T-cell (primary cell): ENCODE results near the gene ST8SIA1. TPM values are rescaled to one million over a fixed set of nuclear protein-coding genes. Genes with fewer than 3 reads are reported as not detected.

ENCODE experiments used
- ATAC-seq, 4 experiments: fragments of 200-7000 bp in 3 of 4; fragments of 150-1000 bp in 1 of 4; cut with Tn5 transposase; replicated peaks in 1 of 4; 1 replicate in 3 of 4; 2 replicates in 1 of 4; pipeline ENCODE4 v1.10.0; 2021; ENCODE audit warnings: moderate library complexity in 3 of 4, mild to moderate bottlenecking in 2 of 4, moderate number of reproducible peaks in 1 of 4
- CTCF ChIA-PET, 2 donors: fragments of 300-600 bp; sonication (Branson Sonifier 250); formaldehyde crosslinking; loops; one replicate each; lab custom pipeline; 2022; ENCODE audit warnings: antibody characterized with exemption in 2 of 2; lab: Charles Lee
- POLR2A ChIA-PET, 2 donors: fragments of 300-600 bp; sonication (Branson Sonifier 250); formaldehyde crosslinking; loops; one replicate each; lab custom pipeline; 2022; ENCODE audit warnings: antibody characterized with exemption in 2 of 2; lab: Charles Lee
- DNase-seq, 35 experiments: peaks; one replicate each; pipeline versions ENCODE4 v3.0.0 to v3.0.0-alpha.2; 2013 to 2023
- H3K27ac ChIP-seq: one replicate; pipeline ENCODE4 v1.5.1; 2013; ENCODE audit warnings: low read length
- H3K27me3 ChIP-seq, 2 experiments: replicated peaks in 1 of 2; 1 replicate in 1 of 2; 2 replicates in 1 of 2; pipeline versions ENCODE4 v1.6.1 to v1.7.0; 2013; ENCODE audit warnings: low read length in 1 of 2, mixed read lengths in 1 of 2; ENCODE audit not compliant: control insufficient read depth in 2 of 2, insufficient read depth in 2 of 2; ENCODE audit errors: extremely low read depth in 1 of 2
- H3K36me3 ChIP-seq, 2 donors: 1 replicate in 1 of 2; 2 replicates in 1 of 2; pipeline versions ENCODE4 v1.6.1 to v1.7.0; 2013; ENCODE audit warnings: low read length in 1 of 2; ENCODE audit not compliant: control insufficient read depth in 2 of 2, insufficient read depth in 1 of 2; ENCODE audit errors: extremely low read depth in 1 of 2
- H3K4me1 ChIP-seq, 2 experiments: 1 replicate in 1 of 2; 2 replicates in 1 of 2; pipeline versions ENCODE4 v1.6.1 to v1.7.0; 2013; ENCODE audit warnings: low read length in 2 of 2, mixed read lengths in 1 of 2; ENCODE audit not compliant: insufficient read depth in 2 of 2, control insufficient read depth in 1 of 2; ENCODE audit errors: extremely low read depth in 1 of 2
- H3K4me3 ChIP-seq, 2 donors: 1 replicate in 1 of 2; 2 replicates in 1 of 2; pipeline versions ENCODE4 v1.5.1 to v1.7.0; 2013; ENCODE audit warnings: mild to moderate bottlenecking in 2 of 2, low read length in 1 of 2, moderate library complexity in 1 of 2; ENCODE audit not compliant: control insufficient read depth in 1 of 2; ENCODE audit errors: extremely low read depth in 1 of 2
- H3K9me3 ChIP-seq: 2 replicates; pipeline ENCODE4 v1.7.0; 2013
- H3K27ac Mint-ChIP-seq, 2 donors: one replicate each; pipeline ENCODE4 v1.8.0; 2020 to 2021; ENCODE audit warnings: mild to moderate bottlenecking in 2 of 2, mixed read lengths in 2 of 2
- H3K27me3 Mint-ChIP-seq, 2 donors: one replicate each; pipeline ENCODE4 v1.8.0; 2021 to 2022; ENCODE audit warnings: mixed read lengths in 2 of 2
- H3K36me3 Mint-ChIP-seq: one replicate; pipeline ENCODE4 v1.8.0; 2021; ENCODE audit warnings: mixed read lengths
- H3K4me1 Mint-ChIP-seq, 3 donors: one replicate each; pipeline ENCODE4 v1.8.0; 2020 to 2022; ENCODE audit warnings: mixed read lengths in 3 of 3, mild to moderate bottlenecking in 1 of 3
- H3K4me3 Mint-ChIP-seq, 3 donors: one replicate each; pipeline ENCODE4 v1.8.0; 2020 to 2022; ENCODE audit warnings: mild to moderate bottlenecking in 3 of 3, mixed read lengths in 3 of 3, moderate library complexity in 3 of 3
- H3K9me3 Mint-ChIP-seq, 3 donors: one replicate each; pipeline ENCODE4 v1.8.0; 2020 to 2022; ENCODE audit warnings: mixed read lengths in 3 of 3
- WGBS: methylation state at CpG from one replicate; pipeline ENCODE4 v1.1.5; 2013; ENCODE audit warnings: missing lambda C conversion rate; ENCODE audit not compliant: insufficient coverage; 5-methylcytosine and 5-hydroxymethylcytosine counted together
- total RNA-seq, 35 experiments: library from RNA in 6 of 35; stranded (reverse) in 6 of 35; fragments of 120-200 nt in 1 of 35; gene quantifications; one replicate each; pipeline versions ENCODE4 v1.2.1 to v1.2.4 and lab custom pipeline; 2013 to 2026

ST8SIA1 gene
- total RNA-seq, 5 donors from 2014 or later (not counting 1 experiment from before 2014, with no cell fraction given): 10.8 to 19.8 (median 15.2) TPM

DNA sequence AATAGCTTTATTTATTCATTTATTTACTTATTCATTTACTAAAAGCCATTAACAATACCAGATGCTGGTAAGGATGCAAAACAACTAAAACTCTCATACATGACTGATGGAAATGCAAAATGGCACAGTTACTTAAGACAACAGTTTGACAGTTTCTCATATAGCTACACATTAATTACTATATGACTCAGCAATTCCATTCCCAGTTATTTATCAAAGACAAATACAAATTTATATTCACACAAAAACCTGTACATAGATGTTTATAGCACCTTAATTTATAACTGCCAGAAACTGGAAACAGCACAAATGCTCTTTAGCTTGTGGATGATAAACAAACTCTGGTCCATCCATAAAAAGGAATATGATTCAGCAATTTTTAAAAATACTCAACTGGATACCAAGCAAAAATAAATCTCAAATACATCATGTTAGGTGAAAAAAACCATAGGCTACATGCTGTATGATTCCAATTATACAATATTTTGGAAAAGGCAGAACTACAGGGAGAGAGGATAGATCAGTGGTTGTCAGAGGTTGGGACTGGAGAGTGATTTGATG is 37.9 kb upstream of the ST8SIA1 start:
- Mint-ChIP-seq H3K4me3 (no peak overlapping the region), H3K27ac (peak overlapping the region in 1 of 2 donors; percentile 11), H3K27me3 (no peaks in the 10 kb centered on the region), H3K36me3 (peaks cover 11% of the 10 kb centered on the region), H3K9me3 (peaks cover 12 to 22% (median 14%) of the 10 kb centered on the region in 3 donors), H3K4me1 (peaks cover 5 to 12% (median 10%) of the 10 kb centered on the region in 3 donors)
- Histone ChIP-seq H3K27ac (no peak overlapping the region), H3K36me3 (no peaks in the 10 kb centered on the region), H3K27me3 (no peaks in the 10 kb centered on the region), H3K9me3 (no peaks in the 10 kb centered on the region), H3K4me1 (peaks cover 0 to 2% of the 10 kb centered on the region in 2 experiments), H3K4me3 (no peak overlapping the region)
- no peak for DNase-seq
- POLR2A ChIA-PET: interaction anchor here in 1 of 2 donors (0.6 kb wide), 1 partner anchor 358 kb away, joined by 4 read pairs; no protein-coding TSS in a partner anchor
- CTCF ChIA-PET: interaction anchor here in 1 of 2 donors (0.6 kb wide), 1 partner anchor 185 kb away, joined by 3 read pairs; no protein-coding TSS in a partner anchor
- ATAC-seq: no peak

DNA sequence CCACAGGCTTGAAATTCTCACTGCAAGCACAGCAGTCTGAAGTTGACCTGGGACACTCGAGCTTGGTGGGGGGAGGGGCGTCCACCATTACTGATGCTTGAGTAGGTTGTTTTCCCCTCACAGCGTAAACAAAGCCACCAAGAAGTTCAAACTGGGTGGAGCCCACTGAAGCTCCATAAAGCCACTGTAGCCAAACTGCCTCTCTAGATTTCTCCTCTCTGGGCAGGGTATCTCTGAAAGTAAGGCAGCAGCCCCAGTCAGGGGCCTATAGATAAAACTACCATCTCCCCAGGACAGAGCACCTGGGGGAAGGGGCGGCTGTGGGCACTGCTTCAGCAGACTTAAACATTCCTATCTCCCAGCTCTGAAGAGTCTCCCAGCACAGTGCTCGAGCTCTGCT is 31.7 kb upstream of the ST8SIA1 start:
- CTCF ChIA-PET: no interaction called here
- H3K4me1 ChIP-seq: no peaks in the 10 kb centered on the region
- Mint-ChIP-seq H3K4me1 (no peaks in the 10 kb centered on the region), H3K36me3 (peaks cover 14% of the 10 kb centered on the region), H3K9me3 (peaks cover 16 to 31% (median 18%) of the 10 kb centered on the region in 3 donors), H3K4me3 (no peak overlapping the region), H3K27ac (no peak overlapping the region), H3K27me3 (no peaks in the 10 kb centered on the region)
- ATAC-seq (no peak), DNase-seq (no peak)
- H3K27ac ChIP-seq: no peak overlapping the region
- POLR2A ChIA-PET: no interaction called here
- peaks cover 0 to 2% of the 10 kb centered on the region in 2 experiments for H3K27me3 ChIP-seq
- 82% methylated on average over 1 of the region's 5 CpGs for WGBS
- no peak overlapping the region for H3K4me3 ChIP-seq
- no peaks in the 10 kb centered on the region for H3K9me3 ChIP-seq
- no peaks in the 10 kb centered on the region for H3K36me3 ChIP-seq

DNA sequence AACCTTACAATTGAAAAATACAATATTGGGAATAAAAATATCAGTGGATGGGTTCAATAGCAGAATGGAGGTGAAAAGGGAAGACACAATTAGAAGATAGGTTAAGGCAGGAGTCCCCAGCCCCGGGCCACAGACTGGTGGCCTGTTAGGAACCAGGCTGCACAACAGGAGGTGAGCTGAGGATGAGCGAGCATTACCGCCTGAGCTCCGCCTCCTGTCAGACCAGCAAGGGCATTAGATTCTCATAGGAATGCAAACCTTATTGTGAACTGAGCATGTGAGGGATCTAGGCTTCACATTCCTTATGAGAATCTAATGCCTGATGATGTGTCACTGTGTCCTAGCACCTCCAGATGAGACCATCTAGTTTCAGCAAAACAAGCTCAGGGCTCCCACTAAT is 27.3 kb upstream of the ST8SIA1 start:
- Mint-ChIP-seq H3K27ac (no peak overlapping the region), H3K9me3 (peaks cover 0 to 3% (median 0%) of the 10 kb centered on the region in 3 donors), H3K4me1 (no peaks in the 10 kb centered on the region), H3K4me3 (no peak overlapping the region), H3K27me3 (peaks cover 0 to 4% of the 10 kb centered on the region in 2 donors), H3K36me3 (no peaks in the 10 kb centered on the region)
- H3K9me3 ChIP-seq: no peaks in the 10 kb centered on the region
- no peak overlapping the region for H3K27ac ChIP-seq
- peaks cover 0 to 2% of the 10 kb centered on the region in 2 experiments for H3K27me3 ChIP-seq
- H3K4me1 ChIP-seq: no peaks in the 10 kb centered on the region
- ChIA-PET POLR2A (no interaction called here), CTCF (no interaction called here)
- DNase-seq (no peak), ATAC-seq (no peak)
- H3K4me3 ChIP-seq: no peak overlapping the region
- 100% methylated on average over 1 of the region's 4 CpGs for WGBS
- no peaks in the 10 kb centered on the region for H3K36me3 ChIP-seq

DNA sequence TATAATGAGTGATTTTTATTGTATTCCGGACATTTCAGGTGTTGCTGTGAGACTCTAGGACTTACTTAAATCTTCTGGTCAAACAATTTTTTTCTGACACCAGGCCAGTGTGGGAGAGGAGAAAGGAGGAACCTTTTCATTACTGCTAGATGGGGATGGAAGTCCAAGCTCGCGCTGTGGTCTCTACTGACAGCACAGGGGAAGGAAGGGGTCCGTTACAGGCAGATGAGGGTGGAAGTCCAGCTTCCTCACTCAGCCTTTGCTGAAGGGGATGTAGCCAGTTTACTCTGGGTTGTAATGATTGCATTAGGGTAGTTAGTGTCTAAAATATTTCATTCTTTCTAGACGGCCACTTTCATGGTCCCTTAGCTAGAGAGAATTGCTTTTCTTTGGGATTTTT is 26.3 kb upstream of the ST8SIA1 start:
- 83% methylated on average over 3 of the region's 5 CpGs for WGBS
- Histone ChIP-seq H3K9me3 (no peaks in the 10 kb centered on the region), H3K36me3 (no peaks in the 10 kb centered on the region), H3K4me1 (no peaks in the 10 kb centered on the region), H3K27me3 (no peaks in the 10 kb centered on the region), H3K4me3 (no peak overlapping the region), H3K27ac (no peak overlapping the region)
- H3K9me3 Mint-ChIP-seq: no peaks in the 10 kb centered on the region
- CTCF ChIA-PET: no interaction called here
- H3K4me1 Mint-ChIP-seq: no peaks in the 10 kb centered on the region
- no peak overlapping the region for H3K4me3 Mint-ChIP-seq
- ATAC-seq: no peak
- H3K36me3 Mint-ChIP-seq: no peaks in the 10 kb centered on the region
- H3K27ac Mint-ChIP-seq: no peak overlapping the region
- POLR2A ChIA-PET: no interaction called here
- peaks cover 0 to 4% of the 10 kb centered on the region in 2 donors for H3K27me3 Mint-ChIP-seq
- no peak for DNase-seq

DNA sequence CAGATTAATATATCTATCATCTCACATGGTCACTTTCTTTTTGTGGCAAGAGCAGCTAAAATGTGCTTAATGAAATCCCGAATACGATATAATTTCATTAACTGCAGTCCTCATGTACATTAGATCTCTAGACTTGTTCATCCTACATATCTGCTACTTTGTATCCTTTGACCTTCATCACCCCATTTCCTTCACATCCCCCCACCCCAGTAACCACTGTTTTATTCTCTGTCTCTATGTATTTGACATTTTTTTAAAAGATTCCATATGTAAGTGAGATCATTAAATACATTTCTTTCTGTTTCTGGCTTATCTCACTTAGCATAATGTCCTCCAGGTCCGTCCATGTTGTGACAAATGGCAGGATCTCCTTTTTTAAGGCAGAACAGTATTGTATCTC is 23.0 kb upstream of the ST8SIA1 start:
- Mint-ChIP-seq H3K36me3 (no peaks in the 10 kb centered on the region), H3K4me3 (no peak overlapping the region), H3K4me1 (no peaks in the 10 kb centered on the region), H3K9me3 (no peaks in the 10 kb centered on the region), H3K27ac (no peak overlapping the region), H3K27me3 (peaks cover 0 to 4% of the 10 kb centered on the region in 2 donors)
- CTCF ChIA-PET: no interaction called here
- DNase-seq (no peak), ATAC-seq (no peak)
- Histone ChIP-seq H3K9me3 (no peaks in the 10 kb centered on the region), H3K4me1 (no peaks in the 10 kb centered on the region), H3K36me3 (no peaks in the 10 kb centered on the region), H3K4me3 (no peak overlapping the region), H3K27ac (no peak overlapping the region), H3K27me3 (no peaks in the 10 kb centered on the region)
- 100% methylated on average over 1 of the region's 3 CpGs for WGBS
- POLR2A ChIA-PET: interaction anchor here in 1 of 2 donors (0.7 kb wide), 1 partner anchor 259 kb away, joined by 5 read pairs; no protein-coding TSS in a partner anchor

DNA sequence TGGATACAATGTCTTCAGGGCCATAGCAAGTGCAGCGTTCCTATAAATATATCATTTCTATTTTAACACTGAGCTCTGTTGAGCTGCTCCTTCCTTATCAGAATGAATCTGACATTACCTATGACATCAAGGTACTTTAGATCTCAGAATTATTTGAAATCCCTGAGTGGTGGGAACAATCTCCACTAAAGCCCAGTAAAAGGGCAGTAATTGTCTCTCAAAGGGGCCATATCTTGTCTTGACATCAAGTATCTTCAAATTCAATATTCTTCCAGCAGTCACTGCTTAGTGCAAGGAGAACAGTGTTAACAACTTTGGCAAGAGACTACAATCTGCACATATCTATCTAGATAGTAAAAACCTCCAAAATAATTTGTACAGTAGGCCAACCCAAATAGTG is 21.7 kb upstream of the ST8SIA1 start:
- Mint-ChIP-seq H3K27ac (no peak overlapping the region), H3K4me3 (no peak overlapping the region), H3K36me3 (no peaks in the 10 kb centered on the region), H3K9me3 (no peaks in the 10 kb centered on the region), H3K27me3 (peaks cover 0 to 4% of the 10 kb centered on the region in 2 donors), H3K4me1 (no peaks in the 10 kb centered on the region)
- no peak for ATAC-seq
- H3K27ac ChIP-seq: no peak overlapping the region
- ChIA-PET POLR2A (no interaction called here), CTCF (no interaction called here)
- H3K36me3 ChIP-seq: no peaks in the 10 kb centered on the region
- H3K9me3 ChIP-seq: no peaks in the 10 kb centered on the region
- no peak overlapping the region for H3K4me3 ChIP-seq
- no CpG with 5 or more reads among the region's 1 CpG for WGBS
- H3K27me3 ChIP-seq: no peaks in the 10 kb centered on the region
- DNase-seq: no peak
- no peaks in the 10 kb centered on the region for H3K4me1 ChIP-seq
